Vagina (tissue), 2 donors: Measurements from ENCODE around the gene WFIKKN1. TPM values are rescaled to one million over a fixed set of nuclear protein-coding genes. Genes with fewer than 3 reads are reported as not detected.
"Not testable (repeated sequence)": the region's sequence is repeated elsewhere in the genome, so short reads cannot be mapped to it uniquely, and the experiment has no call there.

Experiments used
- DNase-seq, 2 donors: peaks; one replicate each; pipeline ENCODE4 v3.0.0-alpha.2; 2017; ENCODE audit errors: extremely low spot score in 2 of 2
- H3K27ac ChIP-seq: fragments of 200-600 bp; sonication (generic); one replicate; pipeline ENCODE4 v1.5.1; 2019
- H3K27me3 ChIP-seq: fragments of 200-600 bp; sonication (generic); one replicate; pipeline ENCODE4 v1.5.1; 2019
- H3K36me3 ChIP-seq, 2 donors: fragments of 200-600 bp; sonication (generic); one replicate each; pipeline ENCODE4 v1.5.1; 2017 to 2019
- H3K4me1 ChIP-seq: fragments of 200-600 bp; sonication (generic); one replicate; pipeline ENCODE4 v1.5.1; 2019
- H3K4me3 ChIP-seq, 2 donors: fragments of 200-600 bp; sonication (generic); 1 replicate in 1 of 2; 2 replicates in 1 of 2; pipeline ENCODE4 v1.5.1; 2016 to 2019
- H3K9me3 ChIP-seq: fragments of 200-600 bp; sonication (generic); one replicate; pipeline ENCODE4 v1.5.1; 2019
- CTCF ChIP-seq, 3 experiments: fragments of 450-650 bp in 2 of 3; fragments of 200-600 bp in 1 of 3; sonication (generic) in 1 of 3; IDR thresholded peaks; one replicate each; pipeline ENCODE4 v1.5.1; 2017 to 2019; ENCODE audit warnings: antibody characterized with exemption in 3 of 3, mild to moderate bottlenecking in 2 of 3, moderate library complexity in 2 of 3
- POLR2A ChIP-seq, 2 donors: fragments of 450-650 bp; IDR thresholded peaks; one replicate each; pipeline ENCODE4 v1.6.1; 2017; ENCODE audit warnings: antibody characterized with exemption in 2 of 2, mild to moderate bottlenecking in 2 of 2, moderate library complexity in 2 of 2
- POLR2AphosphoS5 ChIP-seq, 2 donors: sonication (generic); formaldehyde crosslinking; IDR thresholded peaks; one replicate each; pipeline ENCODE4 v1.9.0; 2017; ENCODE audit warnings: antibody characterized with exemption in 2 of 2, mild to moderate bottlenecking in 2 of 2, low read depth in 1 of 2; ENCODE audit not compliant: insufficient read depth in 1 of 2
- intact Hi-C: fragments of 100-400 bp; cut with DNase I; formaldehyde crosslinking; loops from one replicate; pipeline ENCODE4 v1.15.1; 2023
- total RNA-seq: library from RNA; depleted of rRNA; stranded (reverse); fragments of >200 nt; gene quantifications from one replicate; pipeline ENCODE4 v1.2.3, GENCODE V29; 2016

WFIKKN1 gene
- total RNA-seq, 1 donor from 2014 or later = 3.2 TPM

GRCh38 chr16:595942-596735 lies 34.6 kb upstream of the WFIKKN1 start:
- Histone ChIP-seq H3K27ac (no peak overlapping the region), H3K36me3 (peaks cover 0 to 10% of the 10 kb centered on the region in 2 donors), H3K9me3 (no peaks in the 10 kb centered on the region), H3K4me1 (peaks cover 51% of the 10 kb centered on the region), H3K27me3 (no peaks in the 10 kb centered on the region), H3K4me3 (no peak overlapping the region)
- intact Hi-C loops = no loop called here
- DNase-seq = no peak
- TF ChIP-seq CTCF (IDR thresholded peaks at IDR 0.05) (no peak), POLR2A (IDR thresholded peaks at IDR 0.05) (no peak), POLR2AphosphoS5 (IDR thresholded peaks at IDR 0.05; ENCODE audit: insufficient read depth in 1 of 2, low read depth in 1 of 2) (no peak)

- H3K27ac ChIP-seq = no peak overlapping the region
- H3K9me3 ChIP-seq = no peaks in the 10 kb centered on the region
- DNase-seq = no peak
- peaks cover 0 to 10% of the 10 kb centered on the region in 2 donors for H3K36me3 ChIP-seq
- no peak for TF ChIP-seq CTCF (IDR thresholded peaks at IDR 0.05)
- no peak for TF ChIP-seq POLR2AphosphoS5 (IDR thresholded peaks at IDR 0.05; ENCODE audit: insufficient read depth in 1 of 2, low read depth in 1 of 2)
- no peak for TF ChIP-seq POLR2A (IDR thresholded peaks at IDR 0.05)
- H3K27me3 ChIP-seq = no peaks in the 10 kb centered on the region
- H3K4me1 ChIP-seq = peaks cover 47% of the 10 kb centered on the region
- no peak overlapping the region for H3K4me3 ChIP-seq
- intact Hi-C loops = no loop called here
Observed at GRCh38 chr16:596736-597060, 34.1 kb upstream of the WFIKKN1 start.

- H3K4me3 ChIP-seq, H3K27me3 ChIP-seq, DNase-seq, H3K27ac ChIP-seq, intact Hi-C loops, H3K9me3 ChIP-seq: not testable (repeated sequence)
- H3K36me3 ChIP-seq = peaks cover 0 to 10% of the 10 kb centered on the region in 2 donors
- peaks cover 37% of the 10 kb centered on the region for H3K4me1 ChIP-seq
Observed at GRCh38 chr16:597655-598054, 33.1 kb upstream of the WFIKKN1 start.

GRCh38 chr16:598823-599739 lies 31.7 kb upstream of the WFIKKN1 start:
- H3K4me3 ChIP-seq = no peak overlapping the region
- H3K27ac ChIP-seq = no peak overlapping the region
- no peaks in the 10 kb centered on the region for H3K9me3 ChIP-seq
- H3K4me1 ChIP-seq = peaks cover 23% of the 10 kb centered on the region
- intact Hi-C loops = no loop called here
- no peak for TF ChIP-seq POLR2AphosphoS5 (IDR thresholded peaks at IDR 0.05; ENCODE audit: insufficient read depth in 1 of 2, low read depth in 1 of 2)
- no peak for TF ChIP-seq POLR2A (IDR thresholded peaks at IDR 0.05)
- TF ChIP-seq CTCF (IDR thresholded peaks at IDR 0.05) = no peak
- H3K36me3 ChIP-seq = peaks cover 0 to 10% of the 10 kb centered on the region in 2 donors
- no peaks in the 10 kb centered on the region for H3K27me3 ChIP-seq
- no peak for DNase-seq

- H3K9me3 ChIP-seq = no peaks in the 10 kb centered on the region
- intact Hi-C loops = no loop called here
- TF ChIP-seq POLR2A (IDR thresholded peaks at IDR 0.05) = no peak
- no peak for TF ChIP-seq CTCF (IDR thresholded peaks at IDR 0.05)
- no peak for TF ChIP-seq POLR2AphosphoS5 (IDR thresholded peaks at IDR 0.05; ENCODE audit: insufficient read depth in 1 of 2, low read depth in 1 of 2)
- no peaks in the 10 kb centered on the region for H3K27me3 ChIP-seq
- no peak overlapping the region for H3K27ac ChIP-seq
- DNase-seq = no peak
- no peak overlapping the region for H3K4me3 ChIP-seq
- H3K4me1 ChIP-seq = peaks cover 7% of the 10 kb centered on the region
- peaks cover 0 to 10% of the 10 kb centered on the region in 2 donors for H3K36me3 ChIP-seq
Observed at GRCh38 chr16:600781-601180, 30.0 kb upstream of the WFIKKN1 start.
